A673 (cell line): ENCODE data around the gene EFCAB6. TPM values are rescaled to one million over a fixed set of nuclear protein-coding genes. Genes with fewer than 3 reads are reported as not detected.

Experiments
- BruUV-seq: library from RNA; stranded (reverse); fragments of 400-500 nt; replicated peaks from 2 replicates; lab custom pipeline; 2021; lab: Mats Ljungman, UMichigan
- CTCF ChIA-PET: fragments of 300-600 bp; sonication (Branson Sonifier 250); formaldehyde crosslinking; loops from one replicate; lab custom pipeline; 2022; ENCODE audit warnings: antibody characterized with exemption; lab: Charles Lee
- POLR2A ChIA-PET: fragments of 300-600 bp; sonication (Branson Sonifier 250); formaldehyde crosslinking; loops from one replicate; lab custom pipeline; 2022; ENCODE audit warnings: antibody characterized with exemption; ENCODE audit not compliant: low non-redundant PET; lab: Charles Lee
- DNase-seq: peaks from one replicate; pipeline ENCODE4 v3.0.0-alpha.2; 2015; ENCODE audit warnings: low spot score
- H3K27ac ChIP-seq: fragments of 200-600 bp; sonication (generic); 2 replicates; pipeline ENCODE4 v1.5.1; 2016; ENCODE audit warnings: mixed run types, low read depth, mild to moderate bottlenecking, mixed read lengths, antibody characterized with exemption, low read length; ENCODE audit not compliant: poor library complexity, severe bottlenecking
- H3K27me3 ChIP-seq: fragments of 200-600 bp; sonication (generic); replicated peaks from 2 replicates; pipeline ENCODE4 v1.6.1; 2017; ENCODE audit warnings: mixed run types, low read depth, mild to moderate bottlenecking, mixed read lengths, antibody characterized with exemption, low read length; ENCODE audit not compliant: insufficient read depth, poor library complexity
- H3K36me3 ChIP-seq: fragments of 200-600 bp; sonication (generic); 2 replicates; pipeline ENCODE4 v1.6.1; 2016; ENCODE audit warnings: mixed run types, mild to moderate bottlenecking, mixed read lengths, antibody characterized with exemption, low read length; ENCODE audit not compliant: insufficient read depth, poor library complexity, severe bottlenecking
- H3K4me1 ChIP-seq: fragments of 200-600 bp; sonication (generic); 2 replicates; pipeline ENCODE4 v1.6.1; 2017; ENCODE audit warnings: mixed run types, mild to moderate bottlenecking, mixed read lengths, antibody characterized with exemption, low read length; ENCODE audit not compliant: insufficient read depth, poor library complexity, severe bottlenecking
- H3K4me3 ChIP-seq: fragments of 200-600 bp; sonication (generic); 2 replicates; pipeline ENCODE4 v1.5.1; 2016; ENCODE audit warnings: low read depth, mixed run types, mild to moderate bottlenecking, mixed read lengths, low read length; ENCODE audit not compliant: poor library complexity, severe bottlenecking
- H3K9me3 ChIP-seq: fragments of 200-600 bp; sonication (generic); 2 replicates; pipeline ENCODE4 v1.6.1; 2016; ENCODE audit warnings: mixed run types, low read depth, mild to moderate bottlenecking, mixed read lengths, antibody characterized with exemption, low read length; ENCODE audit not compliant: poor library complexity, severe bottlenecking
- CTCF ChIP-seq: fragments of 300-800, 200-600 bp; sonication (generic); conservative IDR thresholded peaks from 2 replicates; pipeline ENCODE4 v1.5.1; 2017; ENCODE audit warnings: low read depth, mild to moderate bottlenecking, antibody characterized with exemption, low read length, moderate library complexity, mixed read lengths
- EZH2 ChIP-seq: fragments of 200-600 bp; sonication (generic); IDR thresholded peaks from 2 replicates; pipeline ENCODE4 v1.6.1; 2017; ENCODE audit warnings: borderline replicate concordance, low read depth, mild to moderate bottlenecking, mixed read lengths, antibody characterized with exemption, low read length; ENCODE audit not compliant: poor library complexity, severe bottlenecking
- intact Hi-C: fragments of 100-400 bp; cut with micrococcal nuclease; formaldehyde crosslinking; loops from one replicate; pipeline ENCODE4 v1.10.0; 2022; ENCODE audit not compliant: unreplicated experiment
- total RNA-seq: library from RNA; stranded (reverse); gene quantifications from 2 replicates; pipeline ENCODE4 v1.2.3, GENCODE V29; 2021

Gene EFCAB6
- total RNA-seq, 1 experiment from 2014 or later, result 0.41 TPM

- POLR2A ChIA-PET, result no interaction called here
These were observed 313.2 kb downstream of the EFCAB6 start for GRCh38 chr22:43498856-43499253.

DNA sequence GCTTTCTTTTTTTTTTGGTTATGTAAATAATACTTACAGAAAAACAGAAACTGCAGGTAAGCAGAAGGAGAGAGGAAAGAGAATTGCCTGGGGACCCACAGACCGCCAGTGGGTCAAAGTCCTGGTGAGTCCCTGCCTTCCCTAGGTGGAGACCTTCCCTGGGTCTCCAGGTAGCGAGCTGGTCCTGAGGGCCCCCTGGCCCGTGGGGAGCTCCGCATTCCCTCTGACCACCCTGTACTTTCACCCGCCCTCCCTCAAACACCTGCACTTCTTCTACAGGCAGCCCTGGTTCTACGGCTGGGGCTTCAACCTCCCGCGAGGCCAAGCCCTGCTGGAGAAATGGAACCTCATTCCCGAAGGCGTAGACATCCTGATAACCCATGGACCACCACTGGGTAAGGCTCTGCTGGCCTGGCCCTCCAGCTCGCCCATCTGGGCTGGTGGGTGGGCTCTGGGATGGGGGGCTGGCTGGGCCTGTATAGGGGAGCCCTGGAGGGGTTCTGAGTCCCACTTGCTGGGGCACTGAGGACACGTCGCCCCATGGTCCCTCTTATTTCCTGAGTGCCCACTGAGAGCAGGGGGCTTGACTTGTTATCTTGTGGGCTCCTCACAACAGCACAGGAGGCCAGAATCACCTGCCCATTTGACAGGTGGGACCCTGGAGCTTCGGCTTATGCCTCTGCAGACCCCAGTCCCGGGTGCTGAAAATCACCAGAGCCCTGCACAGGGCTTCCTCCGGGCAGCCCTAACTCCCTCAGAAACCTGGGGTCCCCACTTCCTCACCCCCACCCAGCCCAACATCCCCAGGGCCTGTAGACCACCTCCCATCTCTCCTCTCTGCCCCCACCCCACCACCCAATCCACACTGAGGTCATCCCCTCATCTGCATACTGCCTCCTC is 313.9 kb downstream of the EFCAB6 start:
- Histone ChIP-seq H3K4me3 (no peak overlapping the region), H3K27me3 (no peaks in the 10 kb centered on the region), H3K9me3 (no peaks in the 10 kb centered on the region), H3K36me3 (no peaks in the 10 kb centered on the region), H3K27ac (no peak overlapping the region), H3K4me1 (no peaks in the 10 kb centered on the region)
- DNase-seq, result no peak
- ChIA-PET POLR2A (no interaction called here), CTCF (no interaction called here)
- TF ChIP-seq CTCF (no peak), EZH2 (no peak)
- intact Hi-C loops, result no loop called here
- no TSS peak for BruUV-seq

More at GRCh38 chr22:43498856-43499253, 313.2 kb downstream of the EFCAB6 start:
- CTCF ChIA-PET, result no interaction called here
- intact Hi-C loops, result no loop called here
- no peak for DNase-seq
- H3K27ac ChIP-seq, result no peak overlapping the region
- H3K4me1 ChIP-seq, result no peaks in the 10 kb centered on the region
- no TSS peak for BruUV-seq
- H3K9me3 ChIP-seq, result no peaks in the 10 kb centered on the region
- H3K4me3 ChIP-seq, result no peak overlapping the region
- no peaks in the 10 kb centered on the region for H3K36me3 ChIP-seq
- H3K27me3 ChIP-seq, result no peaks in the 10 kb centered on the region
- TF ChIP-seq CTCF (no peak), EZH2 (no peak)

DNA sequence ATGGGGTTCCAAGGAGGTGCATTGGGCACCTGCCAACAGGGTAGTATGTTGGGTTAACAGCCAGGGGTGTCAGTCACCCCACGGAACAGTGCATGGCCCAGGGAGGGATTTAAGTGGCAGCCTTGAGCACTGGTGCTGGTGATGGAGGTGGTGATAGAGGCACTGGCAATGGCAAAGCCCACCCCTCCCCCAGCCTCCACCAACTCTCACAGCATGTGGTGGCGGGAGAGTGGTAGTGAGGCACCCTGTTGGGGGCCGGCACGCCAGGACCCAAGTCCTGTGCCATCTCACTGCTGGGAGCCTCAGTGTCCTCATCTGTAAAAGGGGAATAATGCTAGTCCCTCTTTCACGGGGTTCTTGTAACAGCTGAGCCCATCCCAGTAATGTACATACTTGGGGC is 318.8 kb downstream of the EFCAB6 start:
- no TSS peak for BruUV-seq
- no peaks in the 10 kb centered on the region for H3K9me3 ChIP-seq
- H3K4me1 ChIP-seq, result no peaks in the 10 kb centered on the region
- H3K36me3 ChIP-seq, result no peaks in the 10 kb centered on the region
- DNase-seq, result no peak
- TF ChIP-seq CTCF (no peak), EZH2 (no peak)
- ChIA-PET CTCF (no interaction called here), POLR2A (no interaction called here)
- no peaks in the 10 kb centered on the region for H3K27me3 ChIP-seq
- no peak overlapping the region for H3K4me3 ChIP-seq
- intact Hi-C loops, result no loop called here
- no peak overlapping the region for H3K27ac ChIP-seq
